Spleen (tissue), 11 donors: ENCODE data around the gene IQSEC1. TPM values are rescaled to one million over a fixed set of nuclear protein-coding genes. Genes with fewer than 3 reads are reported as not detected.

Experiments
- DNase-seq: peaks from one replicate; pipeline ENCODE4 v3.0.0-alpha.2; 2020
- H3K27ac ChIP-seq, 8 donors: fragments of 200-600 bp; sonication (generic) in 7 of 8; 1 replicate in 4 of 8; 2 replicates in 4 of 8; pipeline versions ENCODE4 v1.5.0 to v1.8.0; 2016 to 2021; ENCODE audit warnings: inconsistent platforms in 4 of 8, mild to moderate bottlenecking in 4 of 8, moderate library complexity in 1 of 8
- H3K27me3 ChIP-seq, 7 donors: fragments of 200-600 bp; sonication (generic) in 6 of 7; replicated peaks in 1 of 7; 1 replicate in 4 of 7; 2 replicates in 3 of 7; pipeline versions ENCODE4 v1.5.0 to v1.8.0; 2016 to 2021; ENCODE audit warnings: inconsistent platforms in 3 of 7, mild to moderate bottlenecking in 1 of 7
- H3K36me3 ChIP-seq, 6 donors: fragments of 200-600 bp; sonication (generic) in 5 of 6; 1 replicate in 4 of 6; 2 replicates in 2 of 6; pipeline versions ENCODE4 v1.5.0 to v1.8.0; 2016 to 2021; ENCODE audit warnings: inconsistent platforms in 2 of 6
- H3K4me1 ChIP-seq, 6 donors: fragments of 200-600 bp; sonication (generic) in 5 of 6; 1 replicate in 3 of 6; 2 replicates in 3 of 6; pipeline versions ENCODE4 v1.5.0 to v1.8.0; 2016 to 2021; ENCODE audit warnings: inconsistent platforms in 3 of 6
- H3K4me3 ChIP-seq, 8 donors: fragments of 200-600 bp; sonication (generic) in 7 of 8; 1 replicate in 4 of 8; 2 replicates in 4 of 8; pipeline versions ENCODE4 v1.5.0 to v1.8.0; 2016 to 2021; ENCODE audit warnings: inconsistent platforms in 4 of 8, mild to moderate bottlenecking in 4 of 8, moderate library complexity in 2 of 8
- H3K9me3 ChIP-seq, 8 donors: fragments of 200-600 bp; sonication (generic) in 7 of 8; 1 replicate in 4 of 8; 2 replicates in 4 of 8; pipeline versions ENCODE4 v1.5.0 to v1.8.0; 2016 to 2021; ENCODE audit warnings: inconsistent platforms in 4 of 8
- POLR2A ChIP-seq, 3 donors: fragments of 450-650 bp; IDR thresholded peaks; one replicate each; pipeline ENCODE4 v1.5.1; 2017; ENCODE audit warnings: antibody characterized with exemption in 3 of 3, mild to moderate bottlenecking in 1 of 3
- POLR2AphosphoS5 ChIP-seq, 3 donors: sonication (generic); formaldehyde crosslinking; IDR thresholded peaks; one replicate each; pipeline ENCODE4 v1.5.1; 2017; ENCODE audit warnings: antibody characterized with exemption in 3 of 3
- WGBS, 5 donors: extraction: QIAGEN DNeasy Blood & Tissue Kit in 3 of 5; methylation state at CpG; one replicate each; pipeline versions ENCODE4 v1.1.5 to v1.1.7; 2013 to 2018; 5-methylcytosine and 5-hydroxymethylcytosine counted together
- intact Hi-C: fragments of 100-400 bp; cut with DNase I; formaldehyde crosslinking; loops from one replicate; pipeline ENCODE4 v1.15.0; 2023; ENCODE audit warnings: low total_unique reads
- polyA plus RNA-seq, 3 donors: library from polyadenylated mRNA; stranded (reverse); fragments of 200-250 nt; gene quantifications; one replicate each; pipeline ENCODE4 v1.2.1, GENCODE V29; 2013
- total RNA-seq, 7 donors: library from RNA; depleted of rRNA in 3 of 7; stranded (reverse); fragments of >200 nt in 3 of 7; fragmentation: NEBNext Ultra II Directional in 4 of 7; extraction: Animal tissue kit (Norgen Biotek cat#: 25700) in 4 of 7; gene quantifications; one replicate each; pipeline versions ENCODE4 v1.1.0 to v1.2.1, GENCODE V29; 2016 to 2021
- TF ChIP-seq, protein P1 (sequence below), 11 experiments: fragments of 200-600 bp in 7 of 11; fragments of 450-650 bp in 4 of 11; sonication (generic) in 4 of 11; IDR thresholded peaks in 8 of 11; conservative IDR thresholded peaks in 3 of 11; 1 replicate in 7 of 11; 2 replicates in 4 of 11; pipeline versions ENCODE4 v1.4.0 to v1.8.0; 2016 to 2021; ENCODE audit warnings: antibody characterized with exemption in 11 of 11, inconsistent platforms in 4 of 11, mild to moderate bottlenecking in 1 of 11
- donor health status: healthy with polysubstance abuse.
- donor health status: DM: no; HTN: no; CAD: no; lungs with moderate emphysema.
- donor health status: DM: no; HTN: no; CAD: no.
- donor health status: Bipolar disorder and iron deficiency.
- donor health status: healthy.
- donor health status: DM: no; HTN: no; CAD: no.
- donor health status: DM: yes; HTN: yes; CAD: no.

IQSEC1 gene
- total and polyA plus RNA-seq, 10 donors: 23.0 to 170 (median 116) TPM

DNA sequence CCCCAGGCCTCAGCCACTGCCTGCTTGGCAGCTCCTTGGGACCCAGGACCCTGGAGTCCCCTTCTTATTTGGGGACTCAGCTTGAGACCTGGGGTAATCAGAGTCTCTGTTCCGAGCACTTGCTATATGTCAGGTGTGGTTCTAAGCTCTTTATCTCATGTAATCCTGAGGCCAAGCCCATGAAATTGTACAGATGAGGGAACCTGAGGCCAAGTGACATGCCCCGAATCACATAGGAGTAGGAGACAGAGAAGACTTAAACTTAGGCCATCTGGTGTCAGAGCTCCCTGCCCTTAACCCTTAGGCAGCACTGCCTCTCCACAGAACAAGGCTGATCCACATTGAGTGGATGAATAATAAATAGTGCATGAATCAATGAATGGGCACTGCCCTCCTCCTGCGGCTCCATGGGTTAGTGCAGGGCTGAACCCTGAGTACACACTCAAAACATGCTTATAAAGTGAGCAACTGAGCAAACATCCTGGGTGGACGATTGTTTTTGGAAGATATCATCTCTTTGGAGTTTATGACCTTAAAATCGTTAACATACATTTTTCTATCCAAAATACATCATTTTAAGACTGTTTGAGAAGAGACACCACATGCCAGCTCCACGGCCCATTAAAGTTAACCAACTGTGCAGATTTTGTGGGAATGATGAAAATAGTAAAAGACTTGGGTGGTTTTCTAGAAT, 33.2 kb upstream of the IQSEC1 start:
- WGBS, 5 donors: 84 to 88% (median 85%) methylated on average over 6 of the region's 6 CpGs
- intact Hi-C loops: no loop called here

DNA sequence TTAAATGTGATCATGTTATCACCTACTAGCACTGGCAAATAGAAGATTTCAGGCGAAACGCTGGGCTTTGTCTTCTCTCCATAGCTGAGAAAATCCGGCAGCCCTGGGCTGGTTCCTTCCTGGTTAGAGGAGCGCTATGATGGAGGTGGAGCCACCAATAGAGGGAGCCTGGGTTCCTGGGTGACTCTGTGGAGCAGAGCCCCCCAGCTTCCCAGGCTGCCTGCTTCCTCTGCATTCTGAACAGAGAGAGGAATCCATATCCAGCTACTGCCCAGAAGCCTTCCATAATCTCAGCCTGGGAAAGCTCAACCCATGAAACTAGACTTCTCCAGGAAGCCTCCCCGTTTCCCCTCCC, 32.6 kb upstream of the IQSEC1 start:
- WGBS, 5 donors: 86 to 94% (median 90%) methylated on average over 5 of the region's 5 CpGs
- no peaks in the 10 kb centered on the region for H3K36me3 ChIP-seq
- H3K9me3 ChIP-seq: peaks cover 0 to 3% (median 0%) of the 10 kb centered on the region in 8 donors
- no peak overlapping the region for H3K4me3 ChIP-seq
- no peak overlapping the region for H3K27ac ChIP-seq
- intact Hi-C loops: no loop called here
- peaks cover 0 to 11% (median 9%) of the 10 kb centered on the region in 6 donors for H3K4me1 ChIP-seq
- peaks cover 0 to 1% (median 0%) of the 10 kb centered on the region in 7 donors for H3K27me3 ChIP-seq
- no peak for TF ChIP-seq POLR2A (IDR thresholded peaks at IDR 0.05)
- TF ChIP-seq, protein P1, sequence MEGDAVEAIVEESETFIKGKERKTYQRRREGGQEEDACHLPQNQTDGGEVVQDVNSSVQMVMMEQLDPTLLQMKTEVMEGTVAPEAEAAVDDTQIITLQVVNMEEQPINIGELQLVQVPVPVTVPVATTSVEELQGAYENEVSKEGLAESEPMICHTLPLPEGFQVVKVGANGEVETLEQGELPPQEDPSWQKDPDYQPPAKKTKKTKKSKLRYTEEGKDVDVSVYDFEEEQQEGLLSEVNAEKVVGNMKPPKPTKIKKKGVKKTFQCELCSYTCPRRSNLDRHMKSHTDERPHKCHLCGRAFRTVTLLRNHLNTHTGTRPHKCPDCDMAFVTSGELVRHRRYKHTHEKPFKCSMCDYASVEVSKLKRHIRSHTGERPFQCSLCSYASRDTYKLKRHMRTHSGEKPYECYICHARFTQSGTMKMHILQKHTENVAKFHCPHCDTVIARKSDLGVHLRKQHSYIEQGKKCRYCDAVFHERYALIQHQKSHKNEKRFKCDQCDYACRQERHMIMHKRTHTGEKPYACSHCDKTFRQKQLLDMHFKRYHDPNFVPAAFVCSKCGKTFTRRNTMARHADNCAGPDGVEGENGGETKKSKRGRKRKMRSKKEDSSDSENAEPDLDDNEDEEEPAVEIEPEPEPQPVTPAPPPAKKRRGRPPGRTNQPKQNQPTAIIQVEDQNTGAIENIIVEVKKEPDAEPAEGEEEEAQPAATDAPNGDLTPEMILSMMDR (IDR thresholded peaks at IDR 0.05 in 8 of 11, conservative IDR thresholded peaks at IDR 0.05 in 3 of 11): no peak
- no peak for TF ChIP-seq POLR2AphosphoS5 (IDR thresholded peaks at IDR 0.05)
- DNase-seq: peak; percentile 34

More for the DNA sequence above, 33.2 kb upstream of the IQSEC1 start:
- Histone ChIP-seq H3K27ac (no peak overlapping the region), H3K9me3 (peaks cover 0 to 3% (median 0%) of the 10 kb centered on the region in 8 donors), H3K4me1 (peaks cover 3 to 17% (median 14%) of the 10 kb centered on the region in 6 donors), H3K27me3 (peaks cover 0 to 4% (median 0%) of the 10 kb centered on the region in 7 donors), H3K36me3 (no peaks in the 10 kb centered on the region), H3K4me3 (no peak overlapping the region)
- TF ChIP-seq POLR2A (IDR thresholded peaks at IDR 0.05) (no peak), POLR2AphosphoS5 (IDR thresholded peaks at IDR 0.05) (no peak)
- TF ChIP-seq, protein P1 (IDR thresholded peaks at IDR 0.05 in 8 of 11, conservative IDR thresholded peaks at IDR 0.05 in 3 of 11): no peak
- DNase-seq: no peak

DNA sequence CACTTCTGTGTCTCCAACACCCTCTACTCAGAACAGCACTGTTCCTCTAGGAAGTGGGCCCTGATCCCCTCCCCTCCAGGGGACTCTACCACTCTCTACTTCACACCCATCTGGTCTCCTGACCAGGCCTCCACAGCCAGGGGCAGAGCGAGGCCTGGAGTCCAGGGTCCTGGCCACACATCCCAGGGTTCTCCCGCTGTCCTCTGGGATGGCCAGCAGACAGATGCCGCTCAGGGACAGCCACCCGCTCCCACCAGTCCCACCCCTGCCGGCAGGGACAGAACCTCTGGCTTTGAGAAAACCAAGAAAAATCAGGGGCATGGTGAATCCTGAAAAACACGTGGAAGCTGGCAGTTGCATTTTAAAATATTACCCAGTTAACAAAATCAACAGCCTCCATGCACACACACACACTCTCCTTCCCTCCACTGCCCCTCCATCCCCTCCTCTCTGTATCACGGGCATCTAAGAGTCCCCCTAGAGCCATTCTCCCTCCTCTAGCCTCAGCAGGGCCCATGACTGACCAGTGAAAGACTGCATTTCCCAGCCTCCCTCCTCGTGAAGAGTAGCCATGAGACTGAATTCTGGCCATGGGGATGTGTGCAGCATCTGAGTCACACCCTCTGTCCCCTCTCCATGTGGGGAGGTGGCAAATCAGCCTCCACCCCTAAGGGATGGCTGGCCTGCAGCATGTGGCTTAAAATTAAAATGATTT, 32.1 kb upstream of the IQSEC1 start:
- Histone ChIP-seq H3K9me3 (peaks cover 0 to 3% (median 0%) of the 10 kb centered on the region in 8 donors), H3K27me3 (no peaks in the 10 kb centered on the region), H3K4me1 (peaks cover 0 to 6% (median 4%) of the 10 kb centered on the region in 6 donors), H3K27ac (no peak overlapping the region), H3K4me3 (no peak overlapping the region), H3K36me3 (no peaks in the 10 kb centered on the region)
- WGBS, 5 donors: 85 to 93% (median 90%) methylated on average over 8 of the region's 8 CpGs
- intact Hi-C loops: no loop called here
- TF ChIP-seq POLR2A (IDR thresholded peaks at IDR 0.05) (no peak), POLR2AphosphoS5 (IDR thresholded peaks at IDR 0.05) (no peak)
- TF ChIP-seq, protein P1 (IDR thresholded peaks at IDR 0.05 in 8 of 11, conservative IDR thresholded peaks at IDR 0.05 in 3 of 11): no peak
- peak; percentile 47 for DNase-seq

DNA sequence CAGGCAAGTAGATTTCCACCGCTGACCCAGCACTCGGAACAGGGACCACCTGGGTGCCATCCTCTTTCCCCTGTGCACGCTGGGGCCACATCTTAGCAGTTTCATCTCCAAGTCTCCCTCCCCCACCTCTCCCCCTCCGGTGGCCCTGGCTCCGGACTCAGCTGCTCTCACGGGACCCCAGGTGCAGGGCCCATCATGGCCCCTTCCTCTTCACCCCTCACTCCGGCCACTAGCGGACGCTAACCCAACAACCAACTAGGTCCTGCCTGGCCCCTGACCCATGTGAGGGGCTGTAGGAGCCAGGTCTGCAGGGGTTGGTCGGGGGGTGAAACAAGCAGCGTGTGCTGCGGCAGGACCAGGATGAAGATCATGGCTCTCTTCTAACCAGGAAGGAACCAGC, 31.3 kb upstream of the IQSEC1 start:
- Histone ChIP-seq H3K36me3 (no peaks in the 10 kb centered on the region), H3K4me1 (no peaks in the 10 kb centered on the region), H3K27ac (no peak overlapping the region), H3K27me3 (no peaks in the 10 kb centered on the region), H3K9me3 (peaks cover 0 to 3% (median 0%) of the 10 kb centered on the region in 8 donors), H3K4me3 (no peak overlapping the region)
- TF ChIP-seq, protein P1 (IDR thresholded peaks at IDR 0.05 in 8 of 11, conservative IDR thresholded peaks at IDR 0.05 in 3 of 11): no peak
- no peak for TF ChIP-seq POLR2AphosphoS5 (IDR thresholded peaks at IDR 0.05)
- no peak for TF ChIP-seq POLR2A (IDR thresholded peaks at IDR 0.05)
- 87 to 91% (median 90%) methylated on average over 12 of the region's 12 CpGs for WGBS, 5 donors
- DNase-seq: peak; percentile 64
- intact Hi-C loops: no loop called here
